Mesothelial cell of epicardium (in vitro differentiated cells): ENCODE results near the gene ZNF438. TPM values are rescaled to one million over a fixed set of nuclear protein-coding genes. Genes with fewer than 3 reads are reported as not detected.
A peak's percentile ranks its signal among the peaks of the same experiment; 100 is the strongest.

Experiments
- DNase-seq, 2 experiments: peaks; one replicate each; pipeline ENCODE4 v3.0.0; 2021; ENCODE audit warnings: low spot score in 2 of 2; ENCODE audit not compliant: unreplicated experiment in 2 of 2
- H3K27ac Mint-ChIP-seq: 2 replicates; pipeline ENCODE4 v1.8.0; 2021; ENCODE audit warnings: mixed read lengths
- H3K27me3 Mint-ChIP-seq: 2 replicates; pipeline ENCODE4 v1.8.0; 2021; ENCODE audit warnings: low read depth, mixed read lengths
- H3K36me3 Mint-ChIP-seq: 2 replicates; pipeline ENCODE4 v1.8.0; 2021; ENCODE audit warnings: mixed read lengths
- H3K4me1 Mint-ChIP-seq: 2 replicates; pipeline ENCODE4 v1.8.0; 2021; ENCODE audit warnings: mixed read lengths
- H3K4me3 Mint-ChIP-seq: 2 replicates; pipeline ENCODE4 v1.8.0; 2021; ENCODE audit warnings: mild to moderate bottlenecking, moderate library complexity, mixed read lengths
- H3K9me3 Mint-ChIP-seq: 2 replicates; pipeline ENCODE4 v1.8.0; 2021; ENCODE audit warnings: mixed read lengths
- total RNA-seq: library from RNA; stranded (reverse); gene quantifications from 3 replicates; pipeline ENCODE4 v1.2.1, GENCODE V29; 2021
- TF ChIP-seq, protein P1 (sequence below): fragments of 200-600 bp; sonication (generic); IDR thresholded peaks from one replicate; pipeline ENCODE4 v1.5.0; 2021; ENCODE audit warnings: antibody characterized with exemption; ENCODE audit not compliant: unreplicated experiment

The ZNF438 gene
- total RNA-seq, 1 donor from 2014 or later: 6.0 TPM

DNA sequence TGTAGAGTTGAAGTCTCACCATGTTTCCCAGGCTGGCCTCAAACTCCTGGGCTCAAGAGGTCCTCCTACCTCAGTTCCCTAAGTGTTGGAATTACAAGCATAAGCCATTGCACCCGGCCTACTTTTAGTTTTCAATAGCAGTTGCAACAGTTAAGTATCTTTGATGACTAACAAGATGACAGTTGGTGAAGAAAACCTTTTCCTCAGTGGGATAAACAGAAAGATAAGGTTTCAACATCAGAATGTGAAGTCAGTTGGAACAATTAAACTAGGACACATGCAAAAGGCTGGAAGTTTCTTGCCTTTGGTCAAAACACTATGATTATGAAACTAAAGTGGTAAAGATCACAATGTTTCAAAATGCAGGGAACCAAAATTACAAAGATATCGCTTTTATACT is 169.2 kb downstream of the ZNF438 start:
- TF ChIP-seq, protein P1, sequence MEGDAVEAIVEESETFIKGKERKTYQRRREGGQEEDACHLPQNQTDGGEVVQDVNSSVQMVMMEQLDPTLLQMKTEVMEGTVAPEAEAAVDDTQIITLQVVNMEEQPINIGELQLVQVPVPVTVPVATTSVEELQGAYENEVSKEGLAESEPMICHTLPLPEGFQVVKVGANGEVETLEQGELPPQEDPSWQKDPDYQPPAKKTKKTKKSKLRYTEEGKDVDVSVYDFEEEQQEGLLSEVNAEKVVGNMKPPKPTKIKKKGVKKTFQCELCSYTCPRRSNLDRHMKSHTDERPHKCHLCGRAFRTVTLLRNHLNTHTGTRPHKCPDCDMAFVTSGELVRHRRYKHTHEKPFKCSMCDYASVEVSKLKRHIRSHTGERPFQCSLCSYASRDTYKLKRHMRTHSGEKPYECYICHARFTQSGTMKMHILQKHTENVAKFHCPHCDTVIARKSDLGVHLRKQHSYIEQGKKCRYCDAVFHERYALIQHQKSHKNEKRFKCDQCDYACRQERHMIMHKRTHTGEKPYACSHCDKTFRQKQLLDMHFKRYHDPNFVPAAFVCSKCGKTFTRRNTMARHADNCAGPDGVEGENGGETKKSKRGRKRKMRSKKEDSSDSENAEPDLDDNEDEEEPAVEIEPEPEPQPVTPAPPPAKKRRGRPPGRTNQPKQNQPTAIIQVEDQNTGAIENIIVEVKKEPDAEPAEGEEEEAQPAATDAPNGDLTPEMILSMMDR: no peak
- Mint-ChIP-seq H3K36me3 (peaks cover 3% of the 10 kb centered on the region), H3K4me1 (peaks cover 44% of the 10 kb centered on the region), H3K27ac (peak overlapping the region; percentile 66), H3K4me3 (no peak overlapping the region), H3K9me3 (peaks cover 6% of the 10 kb centered on the region), H3K27me3 (no peaks in the 10 kb centered on the region)
- no peak for DNase-seq

DNA sequence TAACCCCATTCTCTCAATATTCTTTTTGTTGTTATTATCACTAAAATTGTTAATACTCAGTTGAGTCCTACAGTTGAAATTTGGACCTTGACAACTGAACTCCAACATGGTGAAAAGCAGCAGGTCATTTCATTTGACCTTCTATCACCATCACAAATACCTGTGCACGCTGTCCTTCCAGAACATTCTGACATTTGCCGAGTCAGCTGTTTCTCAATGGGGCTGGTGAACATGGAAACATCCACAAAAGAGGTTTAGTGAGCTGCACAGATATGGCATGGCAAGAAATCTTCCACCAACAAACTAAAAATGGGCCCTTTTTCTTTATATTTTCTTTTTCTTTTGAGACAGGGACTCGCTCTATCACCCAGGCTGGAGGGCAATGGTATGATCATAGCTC is 169.7 kb downstream of the ZNF438 start:
- Mint-ChIP-seq H3K4me3 (no peak overlapping the region), H3K36me3 (peaks cover under 1% of the 10 kb centered on the region), H3K27ac (peak overlapping the region; percentile 66), H3K27me3 (no peaks in the 10 kb centered on the region), H3K9me3 (peaks cover 3% of the 10 kb centered on the region), H3K4me1 (peaks cover 44% of the 10 kb centered on the region)
- TF ChIP-seq, protein P1: no peak
- no peak for DNase-seq

DNA sequence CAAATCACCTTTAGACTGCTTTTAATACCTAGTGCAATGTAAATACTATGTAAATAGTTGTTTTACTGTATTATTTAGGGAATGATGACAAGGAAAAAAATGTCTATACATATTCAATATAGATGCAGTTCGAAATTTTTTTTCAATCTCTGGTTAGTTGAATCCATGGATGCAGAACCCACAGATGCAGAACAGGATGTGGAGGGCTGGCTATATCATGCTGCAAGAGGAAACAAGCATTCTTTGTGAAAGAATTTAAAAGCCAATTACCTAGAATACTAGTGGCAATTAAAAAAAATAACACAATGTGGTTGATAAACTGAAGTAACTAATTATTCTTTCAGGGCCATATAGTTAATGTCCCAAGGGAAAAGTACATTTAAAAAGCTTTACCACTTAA is 170.4 kb downstream of the ZNF438 start:
- Mint-ChIP-seq H3K27ac (no peak overlapping the region), H3K4me3 (no peak overlapping the region), H3K4me1 (peaks cover 44% of the 10 kb centered on the region), H3K9me3 (no peaks in the 10 kb centered on the region), H3K27me3 (no peaks in the 10 kb centered on the region), H3K36me3 (no peaks in the 10 kb centered on the region)
- no peak for DNase-seq
- TF ChIP-seq, protein P1: no peak

DNA sequence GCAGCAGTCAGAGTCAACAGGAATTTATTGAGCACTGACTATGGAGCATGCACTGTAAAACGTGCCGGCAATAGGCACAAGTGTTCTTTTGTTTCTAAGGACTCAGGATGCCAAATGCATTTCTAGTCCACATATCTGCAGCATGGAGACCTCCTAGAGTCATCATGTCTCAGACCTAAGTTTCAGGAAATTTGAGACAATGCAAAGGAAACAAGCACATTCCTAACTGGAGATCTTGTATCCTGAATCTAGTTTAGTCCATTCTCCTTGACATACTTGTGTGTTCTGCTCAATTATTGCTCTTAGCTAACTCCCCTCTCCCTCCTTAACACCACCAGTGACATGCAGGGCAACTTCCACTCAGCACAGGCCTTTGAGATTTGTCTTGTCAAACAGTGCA is 173.2 kb downstream of the ZNF438 start:
- Mint-ChIP-seq H3K27ac (no peak overlapping the region), H3K27me3 (no peaks in the 10 kb centered on the region), H3K9me3 (no peaks in the 10 kb centered on the region), H3K4me3 (no peak overlapping the region), H3K36me3 (no peaks in the 10 kb centered on the region), H3K4me1 (peaks cover 37% of the 10 kb centered on the region)
- no peak for DNase-seq
- TF ChIP-seq, protein P1: no peak

DNA sequence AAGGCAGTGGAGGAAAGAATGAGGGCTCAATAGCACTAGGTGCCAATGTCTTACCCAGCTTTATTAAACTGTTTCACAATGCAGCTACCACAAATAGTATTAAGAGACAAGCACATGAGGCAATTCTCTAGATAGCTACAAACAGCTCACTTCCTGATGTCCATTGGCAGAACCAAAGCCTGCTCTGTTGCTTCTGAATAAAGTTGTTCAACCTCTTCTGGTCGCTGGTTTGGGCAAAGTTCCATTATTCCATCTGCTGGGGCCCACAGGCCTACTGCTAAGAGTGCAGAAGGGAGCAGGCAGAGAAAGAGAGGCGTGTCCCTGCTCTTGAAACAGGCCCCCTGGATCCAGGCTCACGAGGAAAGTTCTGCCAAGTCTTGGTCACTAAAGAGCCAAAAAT is 173.9 kb downstream of the ZNF438 start:
- H3K27ac Mint-ChIP-seq: no peak overlapping the region
- DNase-seq: no peak
- no peak overlapping the region for H3K4me3 Mint-ChIP-seq
- H3K9me3 Mint-ChIP-seq: no peaks in the 10 kb centered on the region
- peaks cover 35% of the 10 kb centered on the region for H3K4me1 Mint-ChIP-seq
- TF ChIP-seq, protein P1: no peak
- H3K36me3 Mint-ChIP-seq: no peaks in the 10 kb centered on the region
- H3K27me3 Mint-ChIP-seq: no peaks in the 10 kb centered on the region

DNA sequence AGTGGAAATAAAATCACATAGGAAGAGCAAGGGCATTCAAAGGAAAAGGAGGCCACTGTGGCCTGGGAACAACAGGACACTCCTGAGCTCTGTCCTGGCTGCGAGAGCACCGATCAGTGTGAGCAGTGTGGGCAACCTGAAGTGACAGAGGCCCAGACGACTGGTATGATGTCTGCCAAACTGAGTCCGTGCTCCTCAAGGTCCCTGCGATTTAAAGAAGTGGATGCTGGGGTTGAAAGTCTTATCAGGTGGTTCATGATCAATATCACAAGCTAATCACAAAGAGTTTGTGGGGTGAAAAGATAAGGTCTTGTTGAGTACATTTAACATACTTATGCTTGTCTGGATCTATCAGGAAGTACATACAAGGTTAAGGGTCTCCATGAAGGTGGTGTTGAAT is 176.5 kb downstream of the ZNF438 start:
- H3K4me3 Mint-ChIP-seq: no peak overlapping the region

More for the DNA sequence above, 176.5 kb downstream of the ZNF438 start:
- no peaks in the 10 kb centered on the region for H3K27me3 Mint-ChIP-seq
- peaks cover 26% of the 10 kb centered on the region for H3K4me1 Mint-ChIP-seq
- no peak for DNase-seq
- no peaks in the 10 kb centered on the region for H3K36me3 Mint-ChIP-seq
- TF ChIP-seq, protein P1: no peak
- H3K9me3 Mint-ChIP-seq: no peaks in the 10 kb centered on the region
- no peak overlapping the region for H3K27ac Mint-ChIP-seq
